ENCODE measurements around the gene KCTD13.

Gene KCTD13

GRCh38 chr16:29899516-29900101, 26.4 kb downstream of the KCTD13 start, which contains the start of gene SEZ6L2 (continued):
- TF ChIP-seq BCL11B (tag by site-specific recombination; IDR thresholded peaks at IDR 0.05; ENCODE audit: low read depth) (no peak), ZNF707 (tag by site-specific recombination; IDR thresholded peaks at IDR 0.05) (no peak), PRDM2 (tag by site-specific recombination; IDR thresholded peaks at IDR 0.05; ENCODE audit: borderline replicate concordance) (no peak), ZNF23 (tag by site-specific recombination; IDR thresholded peaks at IDR 0.05; ENCODE audit: borderline replicate concordance) (no peak), ZNF175 (tag by site-specific recombination; IDR thresholded peaks at IDR 0.05) (no peak), ZNF404 (tag by site-specific recombination; IDR thresholded peaks at IDR 0.05) (no peak), ZSCAN5A (tag by site-specific recombination; IDR thresholded peaks at IDR 0.05) (no peak), ZBTB44 (tag by site-specific recombination; IDR thresholded peaks at IDR 0.05) (no peak), OVOL3 (tag by site-specific recombination; IDR thresholded peaks at IDR 0.05) (no peak), ZNF138 (tag by site-specific recombination; IDR thresholded peaks at IDR 0.05; ENCODE audit: borderline replicate concordance) (no peak), ZNF202 (tag by site-specific recombination; IDR thresholded peaks at IDR 0.05; ENCODE audit: borderline replicate concordance) (no peak), ZNF626 (tag by site-specific recombination; IDR thresholded peaks at IDR 0.05) (no peak), ZNF621 (tag by site-specific recombination; IDR thresholded peaks at IDR 0.05) (no peak), ZFP69B (tag by site-specific recombination; IDR thresholded peaks at IDR 0.05) (no peak), PATZ1 (tag by site-specific recombination; IDR thresholded peaks at IDR 0.05) (peak; percentile 60), ZNF24 (tag by site-specific recombination; IDR thresholded peaks at IDR 0.05) (no peak), OSR2 (tag by site-specific recombination; IDR thresholded peaks at IDR 0.05) (no peak), YY1 (tag by site-specific recombination; IDR thresholded peaks at IDR 0.05) (no peak), ZNF341 (tag by site-specific recombination; IDR thresholded peaks at IDR 0.05; ENCODE audit: low read depth) (peak; percentile 93), TCF7L2 (IDR thresholded peaks at IDR 0.05; ENCODE audit: borderline replicate concordance, low read depth, low read length) (no peak), GFI1B (tag by site-specific recombination; IDR thresholded peaks at IDR 0.05) (no peak), PBX3 (CRISPR knock-in tag; IDR thresholded peaks at IDR 0.05) (peak; percentile 91; the same call in 1 of the 2 replicates), ZNF664 (tag by site-specific recombination; IDR thresholded peaks at IDR 0.05) (no peak), ZNF600 (tag by site-specific recombination; IDR thresholded peaks at IDR 0.05) (peak; percentile 65), ZNF423 (tag by site-specific recombination; IDR thresholded peaks at IDR 0.05) (no peak), ZIC2 (tag by site-specific recombination; IDR thresholded peaks at IDR 0.05) (0 out of 2 replicates have a peak, but pooled peaks have one; percentile 34), ZNF747 (tag by site-specific recombination; IDR thresholded peaks at IDR 0.05) (no peak), ZNF843 (tag by site-specific recombination; IDR thresholded peaks at IDR 0.05) (0 out of 2 replicates have a peak, but pooled peaks have one; percentile 11)
